ENCODE results near the gene CEACAM16. TPM values are rescaled to one million over a fixed set of nuclear protein-coding genes. Genes with fewer than 3 reads are reported as not detected.

CEACAM16 gene
- total RNA-seq, 1 donor from 2014 or later = not detected

DNA sequence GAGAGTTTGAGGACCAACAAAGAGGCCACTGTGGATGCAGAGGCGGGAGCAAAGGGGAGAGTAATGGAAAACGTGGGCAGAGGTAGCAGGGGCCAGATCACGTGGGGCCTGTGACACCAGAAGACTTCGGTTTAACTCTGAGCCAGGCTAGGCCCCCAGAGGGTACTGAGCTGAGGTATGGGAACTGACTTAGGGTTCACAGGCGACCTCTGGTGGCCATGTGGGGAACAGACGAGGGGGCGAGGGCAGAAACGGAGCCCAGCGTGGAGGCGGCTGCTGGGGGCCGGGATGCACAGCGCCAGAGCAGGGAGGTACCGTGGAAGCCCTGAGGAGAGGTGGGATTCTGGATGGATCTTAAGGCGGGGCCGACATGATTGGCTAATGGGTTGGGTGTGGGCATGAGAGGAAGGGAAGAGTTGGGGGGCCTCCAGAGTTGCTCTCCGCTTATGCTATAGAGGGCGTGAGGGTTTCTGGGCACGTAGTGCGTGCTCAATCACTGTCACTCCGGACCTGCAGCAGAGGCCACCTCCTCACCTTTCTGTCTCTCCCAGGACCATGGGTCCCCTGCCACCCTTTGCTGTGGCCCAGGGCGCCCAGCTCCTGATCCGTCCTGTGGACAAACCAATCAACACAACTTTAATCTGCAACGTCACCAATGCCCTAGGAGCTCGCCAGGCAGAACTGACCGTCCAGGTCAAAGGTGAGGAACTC lies 41.6 kb upstream of the CEACAM16 start:
- peak; percentile 91 for DNase-seq (ENCODE audit: extremely low spot score, unreplicated experiment)
- peak overlapping the region; percentile 50 for H3K27ac Mint-ChIP-seq (ENCODE audit: unreplicated experiment)

DNA sequence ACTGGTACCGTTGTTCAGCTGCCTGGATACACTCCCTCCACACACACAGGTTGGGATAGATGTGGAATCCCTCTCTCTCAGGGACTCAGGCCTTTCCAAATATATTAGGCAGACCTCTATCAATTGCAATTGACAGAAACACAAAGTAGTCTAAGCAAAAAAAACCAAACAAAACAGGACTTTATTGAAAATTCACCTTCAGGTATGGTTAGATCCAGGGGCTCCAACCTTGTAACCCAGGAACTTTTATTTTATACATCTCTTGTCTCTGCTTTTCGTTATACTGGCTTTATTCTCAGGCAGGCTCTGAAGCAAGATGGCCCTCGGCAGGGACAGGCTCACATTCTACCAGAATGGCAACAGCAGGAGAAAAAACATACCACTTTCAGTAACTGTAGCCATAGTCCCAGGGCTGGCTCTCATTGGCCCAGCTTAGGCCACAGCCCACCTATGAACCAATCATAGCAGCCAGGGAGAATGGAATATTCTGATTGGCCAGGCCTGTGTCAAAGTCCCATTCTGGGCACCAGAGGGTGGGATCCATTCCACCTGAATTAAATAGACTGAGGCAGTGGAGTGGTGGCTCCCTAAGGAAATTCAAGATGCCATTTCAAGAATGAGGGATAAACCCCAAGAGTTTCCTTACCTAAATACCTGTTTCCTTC lies 40.8 kb upstream of the CEACAM16 start:
- no peaks in the 10 kb centered on the region for H3K9me3 Mint-ChIP-seq (ENCODE audit: unreplicated experiment)
- TF ChIP-seq, protein P1, sequence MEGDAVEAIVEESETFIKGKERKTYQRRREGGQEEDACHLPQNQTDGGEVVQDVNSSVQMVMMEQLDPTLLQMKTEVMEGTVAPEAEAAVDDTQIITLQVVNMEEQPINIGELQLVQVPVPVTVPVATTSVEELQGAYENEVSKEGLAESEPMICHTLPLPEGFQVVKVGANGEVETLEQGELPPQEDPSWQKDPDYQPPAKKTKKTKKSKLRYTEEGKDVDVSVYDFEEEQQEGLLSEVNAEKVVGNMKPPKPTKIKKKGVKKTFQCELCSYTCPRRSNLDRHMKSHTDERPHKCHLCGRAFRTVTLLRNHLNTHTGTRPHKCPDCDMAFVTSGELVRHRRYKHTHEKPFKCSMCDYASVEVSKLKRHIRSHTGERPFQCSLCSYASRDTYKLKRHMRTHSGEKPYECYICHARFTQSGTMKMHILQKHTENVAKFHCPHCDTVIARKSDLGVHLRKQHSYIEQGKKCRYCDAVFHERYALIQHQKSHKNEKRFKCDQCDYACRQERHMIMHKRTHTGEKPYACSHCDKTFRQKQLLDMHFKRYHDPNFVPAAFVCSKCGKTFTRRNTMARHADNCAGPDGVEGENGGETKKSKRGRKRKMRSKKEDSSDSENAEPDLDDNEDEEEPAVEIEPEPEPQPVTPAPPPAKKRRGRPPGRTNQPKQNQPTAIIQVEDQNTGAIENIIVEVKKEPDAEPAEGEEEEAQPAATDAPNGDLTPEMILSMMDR (IDR thresholded peaks at IDR 0.05) = no peak
- peaks cover 7% of the 10 kb centered on the region for H3K4me1 Mint-ChIP-seq (ENCODE audit: unreplicated experiment)
- no peak overlapping the region for H3K4me3 Mint-ChIP-seq (ENCODE audit: unreplicated experiment)
- peaks cover 34% of the 10 kb centered on the region for H3K36me3 Mint-ChIP-seq (ENCODE audit: unreplicated experiment)
- no peak for DNase-seq (ENCODE audit: extremely low spot score, unreplicated experiment)
- H3K27ac Mint-ChIP-seq (ENCODE audit: unreplicated experiment) = no peak overlapping the region
- H3K27me3 Mint-ChIP-seq (ENCODE audit: unreplicated experiment) = no peaks in the 10 kb centered on the region

More for the DNA sequence above, 41.6 kb upstream of the CEACAM16 start:
- Mint-ChIP-seq H3K36me3 (ENCODE audit: unreplicated experiment) (peaks cover 35% of the 10 kb centered on the region), H3K4me3 (ENCODE audit: unreplicated experiment) (no peak overlapping the region), H3K27me3 (ENCODE audit: unreplicated experiment) (no peaks in the 10 kb centered on the region), H3K9me3 (ENCODE audit: unreplicated experiment) (no peaks in the 10 kb centered on the region), H3K4me1 (ENCODE audit: unreplicated experiment) (peaks cover 7% of the 10 kb centered on the region)
- TF ChIP-seq, protein P1 (IDR thresholded peaks at IDR 0.05) = peak; percentile 90

DNA sequence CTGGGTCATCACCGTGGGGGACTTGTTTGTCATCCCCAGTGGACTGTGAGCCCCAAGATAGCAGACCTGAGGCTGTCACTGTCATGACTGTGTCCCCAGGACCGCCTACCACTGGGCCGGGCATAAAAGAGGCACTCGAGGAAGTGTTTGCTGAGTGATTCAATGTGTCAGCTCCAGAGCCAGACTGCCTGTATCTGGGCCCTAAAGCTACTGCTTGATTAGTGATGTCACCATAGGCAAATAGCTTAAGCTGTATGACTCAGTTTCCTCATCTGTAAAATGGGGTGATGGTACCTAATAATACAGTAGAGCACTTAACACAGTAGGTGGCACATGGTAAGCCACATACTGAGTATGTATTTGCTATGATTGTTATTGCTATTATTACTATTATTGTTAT lies 38.9 kb upstream of the CEACAM16 start:
- Mint-ChIP-seq H3K4me3 (ENCODE audit: unreplicated experiment) (no peak overlapping the region), H3K4me1 (ENCODE audit: unreplicated experiment) (peaks cover 4% of the 10 kb centered on the region), H3K36me3 (ENCODE audit: unreplicated experiment) (peaks cover 30% of the 10 kb centered on the region), H3K27ac (ENCODE audit: unreplicated experiment) (no peak overlapping the region), H3K9me3 (ENCODE audit: unreplicated experiment) (no peaks in the 10 kb centered on the region), H3K27me3 (ENCODE audit: unreplicated experiment) (no peaks in the 10 kb centered on the region)
- TF ChIP-seq, protein P1 (IDR thresholded peaks at IDR 0.05) = no peak
- no peak for DNase-seq (ENCODE audit: extremely low spot score, unreplicated experiment)

DNA sequence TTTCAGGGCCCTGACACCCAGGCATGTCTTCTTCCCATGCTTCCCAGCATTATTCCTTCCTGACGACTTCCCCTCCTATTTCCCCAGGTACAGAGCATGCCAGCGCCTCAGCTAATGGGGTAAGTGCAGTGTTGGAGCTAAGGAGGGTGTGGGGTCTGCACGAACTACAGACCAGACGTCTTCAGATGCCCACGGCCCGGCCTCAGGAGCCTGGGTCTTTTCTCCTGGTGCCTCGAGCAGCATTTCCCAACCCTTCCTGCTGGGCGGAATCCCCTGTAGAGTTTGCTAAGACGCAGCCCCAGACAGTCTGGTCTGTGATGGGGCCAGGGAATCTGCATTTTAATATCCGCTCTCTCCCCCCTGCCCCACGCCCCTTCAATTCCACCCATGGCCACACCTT lies 37.7 kb upstream of the CEACAM16 start:
- no peak overlapping the region for H3K4me3 Mint-ChIP-seq (ENCODE audit: unreplicated experiment)
- no peak overlapping the region for H3K27ac Mint-ChIP-seq (ENCODE audit: unreplicated experiment)
- H3K36me3 Mint-ChIP-seq (ENCODE audit: unreplicated experiment) = peaks cover 23% of the 10 kb centered on the region
- H3K4me1 Mint-ChIP-seq (ENCODE audit: unreplicated experiment) = peaks cover 4% of the 10 kb centered on the region
- no peaks in the 10 kb centered on the region for H3K27me3 Mint-ChIP-seq (ENCODE audit: unreplicated experiment)
- TF ChIP-seq, protein P1 (IDR thresholded peaks at IDR 0.05) = no peak
- no peak for DNase-seq (ENCODE audit: extremely low spot score, unreplicated experiment)
- H3K9me3 Mint-ChIP-seq (ENCODE audit: unreplicated experiment) = no peaks in the 10 kb centered on the region

DNA sequence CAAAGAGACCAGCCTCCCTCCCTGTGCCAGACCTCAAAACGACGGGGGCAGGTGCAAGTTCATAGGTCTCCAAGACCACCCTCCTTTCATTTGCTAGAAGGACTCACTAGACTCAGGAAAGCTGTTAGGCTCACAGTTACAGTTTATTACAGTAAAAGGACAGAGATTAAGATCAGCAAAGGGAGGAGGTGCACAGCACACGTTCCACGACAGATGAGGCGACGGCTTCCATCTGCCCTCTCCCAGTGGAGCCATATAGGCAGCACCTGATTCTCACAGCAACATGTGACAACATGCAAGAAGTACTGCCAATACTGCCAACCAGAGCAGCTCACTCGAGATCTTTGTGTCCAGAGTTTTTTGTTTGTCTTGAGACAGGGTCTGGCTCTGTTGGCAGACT lies 37.0 kb upstream of the CEACAM16 start:
- H3K36me3 Mint-ChIP-seq (ENCODE audit: unreplicated experiment) = peaks cover 23% of the 10 kb centered on the region
- no peak overlapping the region for H3K4me3 Mint-ChIP-seq (ENCODE audit: unreplicated experiment)
- H3K9me3 Mint-ChIP-seq (ENCODE audit: unreplicated experiment) = no peaks in the 10 kb centered on the region
- no peak overlapping the region for H3K27ac Mint-ChIP-seq (ENCODE audit: unreplicated experiment)
- DNase-seq (ENCODE audit: extremely low spot score, unreplicated experiment) = no peak
- H3K4me1 Mint-ChIP-seq (ENCODE audit: unreplicated experiment) = peaks cover 3% of the 10 kb centered on the region
- H3K27me3 Mint-ChIP-seq (ENCODE audit: unreplicated experiment) = no peaks in the 10 kb centered on the region
- TF ChIP-seq, protein P1 (IDR thresholded peaks at IDR 0.05) = no peak

All from osteocyte (in vitro differentiated cells).